GM18505 (cell line): ENCODE results near the gene ZFC3H1.
"Not testable (repeated sequence)": the region's sequence is repeated elsewhere in the genome, so short reads cannot be mapped to it uniquely, and the experiment has no call there.

ENCODE experiments used
- ATAC-seq: cut with Tn5 transposase; IDR thresholded peaks from one replicate; pipeline ENCODE4 v1.9.1; 2021; ENCODE audit not compliant: unreplicated experiment
- POLR2A ChIP-seq: IDR thresholded peaks from 4 replicates; pipeline ENCODE4 v1.6.1; 2011; ENCODE audit warnings: borderline replicate concordance; ENCODE audit not compliant: insufficient read depth, insufficient read length; ENCODE audit errors: extremely low read depth

Gene ZFC3H1

DNA sequence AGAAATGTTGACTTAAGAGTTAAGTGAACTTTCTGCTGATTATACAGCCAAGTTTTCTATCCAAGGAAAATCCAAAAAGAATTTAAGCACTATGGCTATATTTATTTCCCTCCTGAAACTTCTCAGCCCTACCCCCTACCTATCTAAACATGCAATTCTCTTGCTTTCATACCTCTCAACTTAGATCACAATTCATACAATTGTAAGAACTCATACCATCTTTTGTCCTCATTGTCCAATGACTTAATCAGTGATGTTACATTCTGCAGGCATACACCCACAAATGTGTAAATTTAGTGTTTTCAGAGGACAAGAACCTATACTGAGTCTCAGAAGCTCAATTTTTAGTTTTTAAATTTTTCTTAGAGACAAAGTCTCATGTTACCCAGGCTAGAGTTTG is 62.1 kb downstream of the ZFC3H1 start:
- ATAC-seq = no peak
- TF ChIP-seq POLR2A = no peak

- no peak for ATAC-seq
- TF ChIP-seq POLR2A = no peak
Measured at GRCh38 chr12:71599210-71599609, 64.4 kb downstream of the ZFC3H1 start.

GRCh38 chr12:71594214-71594948 is 69.3 kb downstream of the ZFC3H1 start:
- no peak for TF ChIP-seq POLR2A
- ATAC-seq = no peak

GRCh38 chr12:71592841-71593240 is 70.8 kb downstream of the ZFC3H1 start:
- no peak for ATAC-seq
- TF ChIP-seq POLR2A = no peak

GRCh38 chr12:71591601-71592000 is 72.0 kb downstream of the ZFC3H1 start:
- ATAC-seq = no peak
- TF ChIP-seq POLR2A = no peak

DNA sequence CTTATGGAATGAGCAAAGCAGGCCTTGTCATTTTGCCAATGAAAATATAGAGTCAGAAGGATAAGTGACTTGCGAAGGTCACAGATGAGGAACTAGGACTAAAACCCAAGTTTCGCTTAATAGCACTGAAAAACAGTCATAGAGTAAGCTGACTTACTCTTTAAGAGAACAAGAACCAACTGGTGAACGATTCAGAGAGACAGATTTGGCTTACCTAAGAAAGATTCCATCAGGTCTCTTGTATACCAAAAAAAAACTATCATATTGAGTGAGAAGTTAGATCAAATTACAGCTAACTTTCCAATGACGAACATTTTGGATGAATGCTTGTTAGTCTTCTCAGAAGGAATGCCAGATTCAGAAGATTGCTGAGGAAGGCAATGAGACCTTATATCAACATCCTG is 74.2 kb downstream of the ZFC3H1 start:
- TF ChIP-seq POLR2A = no peak
- ATAC-seq = no peak

DNA sequence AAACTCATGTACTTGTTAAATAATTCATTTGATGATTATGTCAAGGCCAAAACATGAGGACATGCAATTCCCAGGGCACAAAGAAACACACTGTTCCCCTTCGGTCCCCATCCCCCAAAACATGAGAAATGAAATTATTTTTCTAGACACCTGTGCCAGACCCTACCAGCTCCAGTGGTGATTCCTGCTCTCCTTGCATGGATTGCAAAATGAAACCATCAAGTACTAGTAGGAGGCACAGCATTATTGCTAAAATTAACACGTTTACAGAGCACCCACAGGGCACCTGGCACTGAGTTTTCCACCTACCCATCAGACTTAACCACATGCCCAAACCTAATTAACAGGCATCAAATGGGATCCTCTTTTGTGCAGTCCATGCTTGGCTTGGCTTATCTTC is 76.6 kb downstream of the ZFC3H1 start:
- ATAC-seq = no peak
- TF ChIP-seq POLR2A = no peak

GRCh38 chr12:71585218-71585617 is 78.4 kb downstream of the ZFC3H1 start:
- no peak for TF ChIP-seq POLR2A
- ATAC-seq = no peak

DNA sequence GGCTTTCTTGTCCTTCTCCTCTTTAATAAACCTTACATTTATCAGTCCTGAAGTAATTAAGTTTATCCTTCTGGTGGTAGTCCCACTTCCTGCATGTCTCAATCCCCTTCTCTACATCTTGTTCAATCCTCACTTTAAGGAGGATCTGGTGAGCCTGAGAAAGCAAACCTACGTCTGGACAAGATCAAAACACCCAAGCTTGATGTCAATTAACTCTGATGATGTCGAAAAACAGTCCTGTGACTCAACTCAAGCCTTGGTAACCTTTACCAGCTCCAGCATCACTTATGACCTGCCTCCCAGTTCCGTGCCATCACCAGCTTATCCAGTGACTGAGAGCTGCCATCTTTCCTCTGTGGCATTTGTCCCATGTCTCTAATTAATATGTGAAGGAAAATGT is 79.3 kb downstream of the ZFC3H1 start:
- no peak for TF ChIP-seq POLR2A
- ATAC-seq = no peak

DNA sequence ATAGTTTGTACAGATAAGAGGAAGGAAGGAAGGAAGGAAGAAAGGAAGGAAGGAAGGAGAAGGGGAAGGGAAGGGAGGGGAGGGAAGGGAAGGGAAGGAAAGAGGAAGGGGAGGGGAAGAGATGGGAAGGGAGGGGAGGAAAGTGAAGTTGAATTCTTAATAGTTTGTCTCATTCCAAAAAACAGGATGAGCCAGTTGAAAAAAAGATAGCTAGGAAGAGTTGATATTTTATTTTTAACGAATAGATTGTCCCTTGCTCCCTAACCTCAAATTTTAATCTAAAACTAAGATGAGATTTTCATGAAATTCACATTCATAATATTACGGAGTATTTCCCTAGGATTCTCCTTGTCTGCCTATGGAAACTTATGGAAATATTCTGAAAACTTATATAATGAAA is 80.7 kb downstream of the ZFC3H1 start:
- ATAC-seq = no peak
- TF ChIP-seq POLR2A = no peak

GRCh38 chr12:71581206-71581605 is 82.4 kb downstream of the ZFC3H1 start:
- no peak for ATAC-seq
- TF ChIP-seq POLR2A = no peak

DNA sequence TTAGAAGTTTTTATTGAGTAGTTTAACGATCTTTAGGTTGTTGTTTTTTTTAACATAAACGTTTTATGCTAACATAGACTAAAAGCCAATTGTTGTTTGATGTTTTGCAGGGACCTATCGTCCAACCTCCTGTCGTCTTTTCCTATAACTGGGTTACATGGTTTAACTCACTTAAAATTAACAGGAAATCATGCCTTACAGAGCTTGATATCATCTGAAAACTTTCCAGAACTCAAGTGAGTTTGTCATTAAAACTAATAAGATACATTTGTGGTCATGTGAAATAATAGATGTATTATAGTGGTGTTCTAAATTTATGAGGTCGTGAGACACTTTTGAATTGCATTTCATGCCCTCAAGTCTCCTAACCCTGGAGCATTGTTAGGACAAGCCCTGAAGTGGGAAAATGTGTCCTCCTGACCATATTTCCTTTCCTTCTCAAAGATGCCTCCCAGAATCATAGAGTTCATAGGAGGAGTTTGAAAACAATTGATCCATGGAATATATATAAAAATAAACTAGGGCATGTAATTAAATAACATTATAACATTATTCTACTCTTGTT is 84.9 kb downstream of the ZFC3H1 start:
- ATAC-seq = no peak
- TF ChIP-seq POLR2A = no peak

DNA sequence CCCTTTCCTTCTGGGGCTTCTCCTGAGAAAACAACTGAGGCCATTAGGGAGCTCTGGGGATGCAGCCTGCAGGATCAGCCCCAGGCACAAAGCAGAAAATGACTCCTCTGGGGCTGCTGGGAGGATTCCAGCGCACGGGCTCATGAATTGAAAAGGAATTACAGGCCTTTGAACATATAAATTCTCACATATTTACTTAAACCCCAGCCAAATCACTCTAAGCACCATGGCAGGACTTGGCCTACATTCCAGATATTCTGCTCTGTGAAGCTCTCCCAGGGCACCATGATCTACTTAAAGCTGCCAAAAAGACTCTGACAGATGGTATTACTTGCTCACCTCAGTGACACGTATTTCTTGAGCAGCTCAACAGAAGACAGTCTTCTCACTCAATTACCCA is 87.2 kb downstream of the ZFC3H1 start:
- ATAC-seq = no peak
- no peak for TF ChIP-seq POLR2A

DNA sequence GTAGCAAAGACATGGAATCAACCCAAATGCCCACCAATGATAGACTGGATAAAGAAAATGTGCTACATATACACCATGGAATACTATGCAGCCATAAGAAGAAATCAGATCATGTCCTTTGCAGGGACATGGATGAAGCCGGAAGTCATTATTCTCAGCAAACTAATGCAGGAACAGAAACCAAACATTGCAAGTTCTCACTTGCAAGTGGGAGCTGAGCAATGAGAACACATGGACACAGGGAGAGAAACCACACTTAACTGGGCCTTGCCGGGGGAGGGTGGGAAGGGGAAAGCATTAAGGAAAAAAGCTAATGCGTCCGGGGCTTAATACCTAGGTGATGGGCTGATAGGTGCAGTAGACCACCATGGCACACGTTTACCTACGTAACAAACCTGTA is 93.8 kb downstream of the ZFC3H1 start:
- ATAC-seq = not testable (repeated sequence)

GRCh38 chr12:71567537-71567936 is 96.1 kb downstream of the ZFC3H1 start:
- TF ChIP-seq POLR2A = no peak
- ATAC-seq = no peak
